Activated CD8-positive, alpha-beta T cell treated with anti-CD3 and anti-CD28 coated beads, Interleukin-2, amount 10 ng/mL, durations not matched to agents 7 days and 5 days (primary cell): ENCODE data around the gene SRD5A3. TPM values are rescaled to one million over a fixed set of nuclear protein-coding genes. Genes with fewer than 3 reads are reported as not detected.
"Not testable (repeated sequence)": the region's sequence is repeated elsewhere in the genome, so short reads cannot be mapped to it uniquely, and the experiment has no call there.

ENCODE experiments used
- ATAC-seq: fragments of 150-1000 bp; cut with Tn5 transposase; one replicate; pipeline ENCODE4 v1.10.0; 2021; ENCODE audit warnings: moderate library complexity
- CTCF ChIA-PET: fragments of 350-600 bp; sonication (Branson Sonifier 250); formaldehyde crosslinking; loops from one replicate; lab custom pipeline; 2021; ENCODE audit warnings: antibody characterized with exemption; lab: Charles Lee
- POLR2A ChIA-PET: fragments of 350-600 bp; sonication (Branson Sonifier 250); formaldehyde crosslinking; loops from one replicate; lab custom pipeline; 2021; ENCODE audit warnings: antibody characterized with exemption; lab: Charles Lee
- DNase-seq: peaks from one replicate; pipeline ENCODE4 v3.0.0-alpha.2; 2020
- H3K27ac Mint-ChIP-seq: one replicate; pipeline ENCODE4 v1.8.0; 2021; ENCODE audit warnings: mild to moderate bottlenecking, mixed read lengths
- H3K27me3 Mint-ChIP-seq: one replicate; pipeline ENCODE4 v1.8.0; 2021; ENCODE audit warnings: low read depth, mixed read lengths
- H3K36me3 Mint-ChIP-seq: one replicate; pipeline ENCODE4 v1.8.0; 2021; ENCODE audit warnings: low read depth, mixed read lengths
- H3K4me1 Mint-ChIP-seq: one replicate; pipeline ENCODE4 v1.8.0; 2021; ENCODE audit warnings: low read depth, mixed read lengths
- H3K4me3 Mint-ChIP-seq: one replicate; pipeline ENCODE4 v1.8.0; 2021; ENCODE audit warnings: mild to moderate bottlenecking, mixed read lengths
- H3K9me3 Mint-ChIP-seq: one replicate; pipeline ENCODE4 v1.8.0; 2022; ENCODE audit warnings: mixed read lengths; ENCODE audit not compliant: insufficient read depth
- total RNA-seq, 2 experiments: library from RNA; stranded (reverse); gene quantifications; one replicate each; pipeline ENCODE4 v1.2.3, GENCODE V29; 2021

Gene SRD5A3
- total RNA-seq, 2 experiments from 2014 or later, result 6.5 to 8.6 TPM

DNA sequence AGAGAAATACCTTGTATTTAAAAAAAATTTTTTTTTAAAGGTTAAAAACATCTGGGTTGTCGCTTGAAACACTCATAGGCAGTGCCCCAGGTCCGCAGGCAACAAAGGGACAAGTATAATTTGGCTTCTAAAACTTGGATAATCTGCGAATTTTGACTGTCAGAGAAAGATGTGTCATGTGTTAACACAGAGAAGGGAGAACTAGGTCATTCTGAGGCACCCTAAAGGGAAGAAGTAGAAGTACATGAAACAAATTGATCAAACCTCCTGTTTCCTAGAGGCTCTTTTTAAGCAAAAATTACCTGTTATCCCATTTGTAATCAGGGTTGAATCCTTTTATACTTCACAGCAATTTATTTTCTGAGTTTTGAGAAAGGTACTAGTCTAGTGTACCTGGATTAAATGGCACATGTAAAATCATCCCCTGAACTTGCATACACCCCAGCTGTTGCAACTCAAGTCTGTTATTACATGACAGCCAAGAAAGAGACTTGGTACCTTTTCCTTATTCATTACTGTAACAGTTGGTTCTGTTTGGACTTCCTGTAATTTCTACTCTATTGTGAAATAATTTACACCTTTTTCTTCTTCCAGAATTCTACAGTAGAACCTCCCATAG lies 1.7 kb downstream of the SRD5A3 start:
- no peaks in the 10 kb centered on the region for H3K27me3 Mint-ChIP-seq
- POLR2A ChIA-PET, result interaction anchor here (1.1 kb wide), 1 partner anchor 31 kb away, joined by 3 read pairs; no protein-coding TSS in a partner anchor
- no peak for DNase-seq
- peaks cover 17% of the 10 kb centered on the region for H3K4me1 Mint-ChIP-seq
- H3K4me3 Mint-ChIP-seq, result peak overlapping the region; percentile 84
- peaks cover 3% of the 10 kb centered on the region for H3K9me3 Mint-ChIP-seq
- CTCF ChIA-PET, result interaction anchor here (1.0 to 2.6 kb wide), 6 partner anchors 20 to 248 kb away, joined by 3 to 13 read pairs (median 7); partner anchors contain the start of gene TMEM165
- H3K36me3 Mint-ChIP-seq, result peaks cover 4% of the 10 kb centered on the region
- ATAC-seq, result no peak
- H3K27ac Mint-ChIP-seq, result no peak overlapping the region

DNA sequence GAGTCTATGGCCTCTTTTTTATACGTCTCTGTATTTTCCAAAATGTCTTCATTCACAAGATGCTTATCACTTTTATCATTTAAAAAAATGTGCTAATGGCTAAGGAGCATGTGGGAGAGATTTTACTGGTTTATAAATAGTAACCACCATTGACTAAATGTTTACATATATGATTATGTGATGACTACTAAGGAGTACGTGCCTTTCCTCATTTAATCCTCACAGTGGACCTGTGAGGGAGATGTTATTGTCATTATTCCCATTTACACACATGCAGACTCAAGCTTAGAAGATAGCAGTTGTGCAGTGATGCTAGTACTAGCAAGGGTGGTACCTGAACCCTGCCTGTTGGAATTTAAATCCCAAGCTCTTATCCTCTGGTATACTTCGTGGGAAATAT lies 2.4 kb downstream of the SRD5A3 start:
- H3K4me3 Mint-ChIP-seq, result no peak overlapping the region
- no peaks in the 10 kb centered on the region for H3K27me3 Mint-ChIP-seq
- peaks cover 7% of the 10 kb centered on the region for H3K36me3 Mint-ChIP-seq
- no peak for ATAC-seq
- no peak overlapping the region for H3K27ac Mint-ChIP-seq
- DNase-seq, result no peak
- peaks cover 7% of the 10 kb centered on the region for H3K9me3 Mint-ChIP-seq
- H3K4me1 Mint-ChIP-seq, result peaks cover 17% of the 10 kb centered on the region
- POLR2A ChIA-PET, result no interaction called here
- CTCF ChIA-PET, result no interaction called here

DNA sequence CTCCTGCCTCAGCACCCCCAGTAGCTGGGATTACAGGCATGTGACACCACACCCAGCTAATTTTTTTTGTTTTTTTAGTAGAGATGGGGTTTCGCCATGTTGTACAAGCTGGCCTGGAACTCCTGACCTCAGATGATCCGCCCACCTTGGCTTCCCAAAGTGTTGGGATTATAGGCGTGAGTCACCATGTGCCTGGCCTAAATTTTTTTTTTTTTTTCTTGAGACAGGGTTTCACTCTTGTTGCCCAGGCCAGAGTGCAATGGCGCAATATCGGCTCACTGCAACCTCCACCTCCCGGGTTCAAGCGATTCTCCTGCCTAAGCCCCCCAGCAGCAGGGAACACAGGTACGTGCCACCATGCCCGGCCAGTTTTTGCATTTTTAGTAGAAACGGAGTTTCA lies 4.8 kb downstream of the SRD5A3 start:
- H3K27me3 Mint-ChIP-seq, H3K4me3 Mint-ChIP-seq, ATAC-seq, CTCF ChIA-PET, H3K27ac Mint-ChIP-seq, H3K9me3 Mint-ChIP-seq, POLR2A ChIA-PET: not testable (repeated sequence)
- Mint-ChIP-seq H3K36me3 (peaks cover 13% of the 10 kb centered on the region), H3K4me1 (peaks cover 15% of the 10 kb centered on the region)
- DNase-seq, result peak; percentile 2

DNA sequence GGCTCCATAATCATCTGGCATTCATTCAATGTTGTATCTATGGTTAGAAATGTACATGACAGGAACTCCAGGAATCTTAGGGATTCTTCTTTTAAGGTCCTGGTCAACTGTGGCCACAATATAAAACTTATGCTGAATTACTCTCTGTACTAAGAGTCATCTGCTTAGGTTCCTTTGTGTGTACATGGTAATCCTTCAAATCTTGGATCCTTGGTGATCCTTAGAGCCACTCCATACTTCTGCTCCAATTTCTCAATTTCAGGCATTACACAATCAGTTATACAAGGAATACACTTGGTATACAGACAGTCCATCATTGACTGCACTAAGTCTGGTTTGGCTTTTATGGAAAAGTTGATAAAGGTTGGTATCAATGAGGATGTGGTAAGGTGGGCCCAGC lies 5.8 kb downstream of the SRD5A3 start:
- ATAC-seq, result no peak
- CTCF ChIA-PET, result no interaction called here
- no peak overlapping the region for H3K27ac Mint-ChIP-seq
- peaks cover 13% of the 10 kb centered on the region for H3K36me3 Mint-ChIP-seq
- H3K4me1 Mint-ChIP-seq, result peaks cover 14% of the 10 kb centered on the region
- no peak for DNase-seq
- no peaks in the 10 kb centered on the region for H3K27me3 Mint-ChIP-seq
- H3K4me3 Mint-ChIP-seq, result no peak overlapping the region
- POLR2A ChIA-PET, result no interaction called here
- peaks cover 7% of the 10 kb centered on the region for H3K9me3 Mint-ChIP-seq

DNA sequence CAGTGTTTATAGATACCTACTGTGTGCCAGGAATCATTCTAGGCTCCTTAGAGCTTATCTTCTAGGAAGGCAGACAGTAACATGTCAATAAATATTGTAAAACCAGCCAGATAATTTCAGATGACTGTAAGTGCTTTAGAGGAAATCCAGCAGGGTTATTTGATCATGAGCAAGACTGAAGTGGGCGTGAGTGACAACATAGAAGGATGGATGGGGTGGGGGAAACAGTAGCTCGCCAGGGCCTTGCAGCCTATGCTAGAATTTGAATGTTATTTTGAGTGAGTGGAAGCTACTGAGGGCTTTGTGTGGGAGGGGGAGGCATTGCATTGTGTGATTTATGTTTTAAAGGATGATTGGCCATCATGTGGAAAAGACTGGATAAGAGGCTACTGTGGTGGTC lies 6.7 kb downstream of the SRD5A3 start:
- POLR2A ChIA-PET, result no interaction called here
- CTCF ChIA-PET, result no interaction called here
- DNase-seq, result peak; percentile 7
- Mint-ChIP-seq H3K36me3 (peaks cover 13% of the 10 kb centered on the region), H3K4me1 (peaks cover 5% of the 10 kb centered on the region), H3K27ac (no peak overlapping the region), H3K4me3 (no peak overlapping the region), H3K27me3 (no peaks in the 10 kb centered on the region), H3K9me3 (peaks cover 7% of the 10 kb centered on the region)
- no peak for ATAC-seq

DNA sequence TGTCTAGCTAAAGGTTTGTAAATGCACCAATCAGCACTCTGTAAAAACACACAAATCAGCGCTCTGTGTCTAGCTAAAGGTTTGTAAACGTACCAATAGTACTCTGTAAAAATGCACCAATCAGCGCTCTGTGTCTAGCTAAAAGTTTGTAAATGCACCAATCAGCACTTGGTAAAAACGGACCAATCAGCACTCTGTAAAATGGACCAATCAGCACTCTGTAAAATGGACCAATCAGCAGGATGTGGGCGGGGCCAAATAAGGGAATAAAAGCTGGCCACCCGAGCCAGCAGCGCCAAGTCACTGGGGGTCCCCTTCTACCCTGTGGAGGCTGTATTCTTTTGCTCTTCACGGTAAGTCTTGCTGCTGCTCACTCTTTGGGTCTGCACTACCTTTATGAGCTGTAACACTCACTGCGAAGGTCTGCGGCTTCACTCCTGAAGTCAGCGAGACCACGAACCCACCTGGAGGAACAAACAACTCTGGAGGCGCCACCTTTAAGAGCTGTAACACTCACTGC lies 7.2 kb downstream of the SRD5A3 start:
- POLR2A ChIA-PET, H3K27ac Mint-ChIP-seq, H3K4me1 Mint-ChIP-seq, ATAC-seq, H3K9me3 Mint-ChIP-seq, H3K27me3 Mint-ChIP-seq, H3K4me3 Mint-ChIP-seq: not testable (repeated sequence)
- DNase-seq, result peak; percentile 8
- CTCF ChIA-PET, result interaction anchor here (2.8 kb wide), 1 partner anchor 8 kb away, joined by 13 read pairs; the partner anchor contains the start of gene SRD5A3
- peaks cover 13% of the 10 kb centered on the region for H3K36me3 Mint-ChIP-seq

DNA sequence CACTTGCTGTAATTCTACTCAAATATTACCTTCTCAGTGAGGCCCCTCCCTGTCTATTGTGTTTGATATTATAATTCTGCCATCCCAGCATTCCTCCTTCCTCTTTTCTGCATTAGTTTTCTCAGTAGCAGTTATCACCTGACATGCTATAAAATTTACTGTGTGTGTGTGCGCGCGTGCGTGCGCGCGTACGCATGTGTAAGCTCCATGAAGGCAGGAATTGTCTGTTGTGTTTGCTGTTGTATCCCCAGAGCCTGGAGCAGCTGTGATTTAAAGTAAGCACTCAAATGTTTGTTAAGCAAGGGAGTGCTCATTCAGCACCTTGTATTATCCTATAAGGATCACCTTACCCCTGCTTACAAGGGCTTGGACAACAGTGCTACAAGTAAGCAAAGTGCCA lies 8.6 kb downstream of the SRD5A3 start:
- ChIA-PET POLR2A (no interaction called here), CTCF (interaction anchor here (2.8 kb wide), 1 partner anchor 9 kb away, joined by 13 read pairs; the partner anchor contains the start of gene SRD5A3)
- H3K9me3 Mint-ChIP-seq, result peaks cover 7% of the 10 kb centered on the region
- DNase-seq, result no peak
- peaks cover 7% of the 10 kb centered on the region for H3K4me1 Mint-ChIP-seq
- peaks cover 13% of the 10 kb centered on the region for H3K36me3 Mint-ChIP-seq
- no peak for ATAC-seq
- H3K27me3 Mint-ChIP-seq, result no peaks in the 10 kb centered on the region
- no peak overlapping the region for H3K4me3 Mint-ChIP-seq
- H3K27ac Mint-ChIP-seq, result no peak overlapping the region

DNA sequence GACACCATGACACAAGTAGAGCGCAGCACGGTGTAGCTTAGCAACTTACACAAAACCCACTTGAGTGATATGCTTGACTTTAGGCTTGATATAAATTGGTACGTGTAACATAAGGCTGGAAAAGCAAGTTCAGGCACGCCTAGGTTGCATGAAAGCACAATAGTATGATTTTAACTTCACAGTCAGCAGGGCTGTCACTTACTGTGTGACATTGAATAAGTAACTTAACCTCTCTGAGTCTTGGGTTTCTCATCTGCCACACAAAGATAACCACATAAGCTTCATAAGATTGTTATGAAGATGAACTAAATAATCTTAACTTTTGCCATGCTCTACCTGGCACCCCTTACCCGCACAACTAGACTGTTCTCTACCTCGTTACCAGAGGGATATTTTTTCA lies 9.5 kb downstream of the SRD5A3 start:
- H3K4me3 Mint-ChIP-seq, result no peak overlapping the region
- no peak overlapping the region for H3K27ac Mint-ChIP-seq
- peaks cover 13% of the 10 kb centered on the region for H3K36me3 Mint-ChIP-seq
- peaks cover 7% of the 10 kb centered on the region for H3K9me3 Mint-ChIP-seq
- no peak for DNase-seq
- ChIA-PET CTCF (interaction anchor here (2.8 kb wide), 1 partner anchor 10 kb away, joined by 13 read pairs; the partner anchor contains the start of gene SRD5A3), POLR2A (no interaction called here)
- H3K4me1 Mint-ChIP-seq, result peaks cover 7% of the 10 kb centered on the region
- ATAC-seq, result no peak
- no peaks in the 10 kb centered on the region for H3K27me3 Mint-ChIP-seq

DNA sequence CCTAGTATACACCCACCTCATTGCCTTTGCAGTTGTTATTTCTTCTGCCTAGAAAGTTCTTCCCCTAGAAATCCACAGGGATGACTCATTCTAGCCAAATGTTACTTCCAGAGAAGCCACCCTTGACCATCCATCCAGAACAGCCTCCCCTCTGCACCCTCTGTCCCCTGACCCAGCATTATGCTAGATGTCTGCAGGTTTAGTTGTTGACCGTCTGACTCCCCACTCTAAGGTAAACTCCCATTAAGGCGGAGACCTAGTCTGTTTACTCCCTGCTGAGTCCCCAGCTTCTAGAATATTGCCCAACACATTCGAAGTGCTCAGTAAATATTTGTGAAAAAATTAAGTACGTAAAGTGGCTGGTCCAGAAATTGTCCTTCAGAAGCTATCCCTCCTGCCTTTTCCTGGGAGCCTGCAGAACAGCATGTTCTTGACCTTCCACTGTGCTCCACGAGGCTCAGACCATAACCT lies 11.0 kb downstream of the SRD5A3 start:
- ATAC-seq, result no peak
- Mint-ChIP-seq H3K4me3 (no peak overlapping the region), H3K4me1 (peaks cover 7% of the 10 kb centered on the region), H3K36me3 (peaks cover 11% of the 10 kb centered on the region), H3K27me3 (no peaks in the 10 kb centered on the region), H3K9me3 (peaks cover 7% of the 10 kb centered on the region), H3K27ac (no peak overlapping the region)
- ChIA-PET POLR2A (no interaction called here), CTCF (interaction anchor here (1.1 kb wide), 1 partner anchor 12 kb away, joined by 4 read pairs; no protein-coding TSS in a partner anchor)
- no peak for DNase-seq

DNA sequence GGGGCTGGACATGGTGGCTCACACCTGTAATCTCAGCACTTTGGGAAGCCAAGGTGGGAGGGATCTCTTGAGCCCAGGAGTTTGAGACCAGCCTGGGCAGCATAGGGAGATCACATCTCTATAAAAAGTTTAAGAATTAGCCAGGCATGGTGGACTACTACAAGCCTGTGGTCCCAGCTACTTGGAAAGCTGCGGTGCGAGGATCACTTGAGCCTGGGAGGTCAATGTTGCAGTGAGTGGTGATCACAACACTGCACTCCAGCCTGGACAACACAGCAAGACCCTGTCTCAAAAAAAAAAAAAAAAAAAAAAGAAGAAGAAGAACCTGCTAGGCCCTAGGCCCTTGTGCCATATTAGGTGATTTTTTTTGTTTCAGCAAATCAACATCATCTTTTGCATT lies 12.2 kb downstream of the SRD5A3 start:
- CTCF ChIA-PET, result interaction anchor here (0.9 to 1.1 kb wide), 2 partner anchors 12 to 13 kb away, joined by 3 to 4 read pairs; partner anchors contain the start of gene SRD5A3
- POLR2A ChIA-PET, result no interaction called here
- no peaks in the 10 kb centered on the region for H3K27me3 Mint-ChIP-seq

DNA sequence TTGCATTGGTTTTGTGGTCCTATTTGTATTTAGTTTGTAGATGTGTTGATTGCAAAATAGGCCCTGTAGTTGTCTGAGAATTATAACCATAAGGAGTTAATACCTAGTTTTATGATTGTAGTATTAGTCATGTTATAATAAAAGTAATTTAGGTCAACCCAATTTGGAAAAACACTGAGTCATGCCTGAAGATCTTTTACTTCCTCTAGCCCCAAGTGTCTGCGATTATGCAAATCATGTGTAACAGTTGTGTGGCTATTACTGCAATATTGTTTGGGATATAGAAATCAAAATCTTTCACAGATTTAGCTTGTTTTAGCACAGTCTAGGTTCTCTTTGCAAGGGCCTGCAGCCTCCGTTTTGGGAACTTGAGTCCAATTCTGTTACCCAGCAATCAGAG lies 12.6 kb downstream of the SRD5A3 start:
- POLR2A ChIA-PET, result no interaction called here
- Mint-ChIP-seq H3K4me3 (no peak overlapping the region), H3K27ac (no peak overlapping the region), H3K27me3 (no peaks in the 10 kb centered on the region), H3K36me3 (peaks cover 4% of the 10 kb centered on the region), H3K9me3 (no peaks in the 10 kb centered on the region), H3K4me1 (peaks cover 7% of the 10 kb centered on the region)
- no peak for DNase-seq
- no peak for ATAC-seq
- CTCF ChIA-PET, result interaction anchor here (0.9 kb wide), 1 partner anchor 13 kb away, joined by 3 read pairs; the partner anchor contains the start of gene SRD5A3

More for the DNA sequence above, 12.2 kb downstream of the SRD5A3 start:
- DNase-seq (no peak), ATAC-seq (no peak)
- Mint-ChIP-seq H3K4me1 (peaks cover 7% of the 10 kb centered on the region), H3K36me3 (peaks cover 7% of the 10 kb centered on the region), H3K27ac (no peak overlapping the region), H3K9me3 (no peaks in the 10 kb centered on the region), H3K4me3 (no peak overlapping the region)

DNA sequence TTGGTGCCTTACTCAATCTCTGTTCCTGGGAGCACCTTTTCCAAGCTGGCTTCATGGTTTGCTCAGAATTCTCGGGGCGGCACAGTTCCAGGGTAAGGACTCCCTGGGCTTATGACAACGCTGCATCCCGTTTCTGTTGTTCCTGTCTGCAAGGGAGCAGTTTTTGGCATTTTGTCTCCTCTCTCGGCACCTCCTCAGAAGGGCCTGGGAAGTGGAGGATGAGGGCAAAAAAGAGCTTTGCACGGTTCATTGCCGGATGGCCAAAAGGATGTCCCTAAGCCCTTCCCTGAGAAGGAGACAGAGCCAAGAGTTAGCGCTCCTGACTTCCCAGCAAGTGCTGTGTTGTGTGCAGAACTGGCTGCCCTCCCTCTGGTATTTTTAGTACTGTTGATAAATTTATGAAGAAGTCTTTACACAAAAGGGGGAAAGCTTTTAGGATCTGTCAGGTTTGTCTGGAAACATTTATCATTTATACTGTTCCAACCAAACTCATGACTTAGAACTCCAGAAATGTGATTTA lies 13.4 kb downstream of the SRD5A3 start:
- ATAC-seq, result no peak
- DNase-seq, result no peak
- Mint-ChIP-seq H3K4me3 (no peak overlapping the region), H3K27ac (no peak overlapping the region), H3K4me1 (peaks cover 7% of the 10 kb centered on the region), H3K9me3 (no peaks in the 10 kb centered on the region), H3K27me3 (no peaks in the 10 kb centered on the region), H3K36me3 (peaks cover 2% of the 10 kb centered on the region)
- POLR2A ChIA-PET, result interaction anchor here (0.6 kb wide), 1 partner anchor 39 kb away, joined by 3 read pairs; no protein-coding TSS in a partner anchor
- CTCF ChIA-PET, result no interaction called here
